D721Med (cell line): ENCODE data around the gene NEDD4L.
"Not testable (repeated sequence)": the region's sequence is repeated elsewhere in the genome, so short reads cannot be mapped to it uniquely, and the experiment has no call there.

ENCODE experiments used
- DNase-seq: peaks from one replicate; pipeline ENCODE4 v3.0.0; 2011; ENCODE audit warnings: low spot score; ENCODE audit not compliant: insufficient read length
- FAIRE-seq: peaks from 2 replicates; lab custom pipeline; 2011; peaks lifted over from hg19 to GRCh38; lab: Jason Lieb, UNC
- TF ChIP-seq, protein P1 (sequence below): IDR thresholded peaks from 2 replicates; pipeline ENCODE4 v1.5.1; 2012; ENCODE audit warnings: mild to moderate bottlenecking, control low read depth; ENCODE audit not compliant: insufficient read depth; ENCODE audit errors: missing control alignments

NEDD4L gene

DNA sequence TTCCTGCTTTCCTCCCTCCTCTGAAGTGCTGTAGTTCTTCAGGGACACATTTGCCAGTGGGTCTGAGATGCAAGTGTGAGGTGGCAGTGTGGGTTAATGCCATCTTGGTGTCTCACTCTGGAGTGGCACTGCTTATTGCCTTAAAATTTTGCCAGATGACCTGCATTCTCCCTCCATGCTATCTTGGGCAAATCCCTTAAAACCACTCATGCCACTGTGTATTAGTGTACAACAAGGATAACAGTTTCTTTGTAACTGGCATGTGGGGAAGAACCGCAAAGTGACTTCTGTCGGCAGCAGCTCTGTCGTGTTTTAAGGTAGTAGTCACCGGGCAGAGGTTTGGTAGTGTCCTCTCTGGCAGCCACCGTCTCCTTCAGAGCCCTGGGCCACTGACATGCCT, 124.2 kb downstream of the NEDD4L start:
- no peak for DNase-seq
- FAIRE-seq = no peak
- TF ChIP-seq, protein P1, sequence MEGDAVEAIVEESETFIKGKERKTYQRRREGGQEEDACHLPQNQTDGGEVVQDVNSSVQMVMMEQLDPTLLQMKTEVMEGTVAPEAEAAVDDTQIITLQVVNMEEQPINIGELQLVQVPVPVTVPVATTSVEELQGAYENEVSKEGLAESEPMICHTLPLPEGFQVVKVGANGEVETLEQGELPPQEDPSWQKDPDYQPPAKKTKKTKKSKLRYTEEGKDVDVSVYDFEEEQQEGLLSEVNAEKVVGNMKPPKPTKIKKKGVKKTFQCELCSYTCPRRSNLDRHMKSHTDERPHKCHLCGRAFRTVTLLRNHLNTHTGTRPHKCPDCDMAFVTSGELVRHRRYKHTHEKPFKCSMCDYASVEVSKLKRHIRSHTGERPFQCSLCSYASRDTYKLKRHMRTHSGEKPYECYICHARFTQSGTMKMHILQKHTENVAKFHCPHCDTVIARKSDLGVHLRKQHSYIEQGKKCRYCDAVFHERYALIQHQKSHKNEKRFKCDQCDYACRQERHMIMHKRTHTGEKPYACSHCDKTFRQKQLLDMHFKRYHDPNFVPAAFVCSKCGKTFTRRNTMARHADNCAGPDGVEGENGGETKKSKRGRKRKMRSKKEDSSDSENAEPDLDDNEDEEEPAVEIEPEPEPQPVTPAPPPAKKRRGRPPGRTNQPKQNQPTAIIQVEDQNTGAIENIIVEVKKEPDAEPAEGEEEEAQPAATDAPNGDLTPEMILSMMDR = no peak

DNA sequence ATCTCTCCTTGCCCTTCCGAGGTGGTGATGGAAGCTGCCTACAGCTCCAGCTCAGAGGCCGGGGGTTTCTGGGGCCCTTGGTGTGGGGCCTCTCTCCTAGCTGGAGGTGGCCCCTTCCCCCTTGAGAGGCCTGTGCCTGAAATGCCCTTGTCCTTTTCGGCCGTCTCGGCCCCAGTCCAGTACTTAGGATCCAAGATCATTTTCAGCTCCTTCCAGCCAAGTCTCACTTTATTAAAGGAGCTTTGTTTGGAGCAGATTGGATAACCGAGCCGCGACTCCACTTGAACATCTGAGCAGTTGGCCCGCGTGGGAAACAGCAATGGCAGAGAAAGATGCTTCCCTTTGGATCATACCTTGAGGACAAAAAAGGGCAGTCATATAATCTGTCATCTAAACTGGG, 125.0 kb downstream of the NEDD4L start:
- DNase-seq (no peak), FAIRE-seq (peak; percentile 41)
- TF ChIP-seq, protein P1 = no peak

DNA sequence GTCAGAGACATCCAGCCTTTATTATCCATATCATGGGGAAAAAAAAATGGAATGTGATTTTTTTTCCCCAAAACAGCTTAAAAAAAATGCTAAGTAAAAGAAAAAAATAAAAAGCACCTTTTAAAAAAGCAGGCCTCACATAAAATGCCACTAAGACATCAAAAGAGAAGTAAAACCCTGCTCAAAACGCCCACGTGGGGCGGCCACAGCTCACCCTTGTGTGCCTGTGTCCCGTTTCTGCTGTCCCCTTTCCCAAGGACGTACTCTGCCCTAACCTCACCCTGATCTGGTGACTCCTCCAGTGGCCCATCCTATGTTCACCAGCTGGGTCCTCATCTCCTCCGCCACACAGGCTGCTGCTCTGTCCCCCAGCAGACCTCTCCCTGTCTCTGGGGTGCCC, 125.4 kb downstream of the NEDD4L start:
- no peak for DNase-seq
- no peak for FAIRE-seq
- TF ChIP-seq, protein P1 = no peak

DNA sequence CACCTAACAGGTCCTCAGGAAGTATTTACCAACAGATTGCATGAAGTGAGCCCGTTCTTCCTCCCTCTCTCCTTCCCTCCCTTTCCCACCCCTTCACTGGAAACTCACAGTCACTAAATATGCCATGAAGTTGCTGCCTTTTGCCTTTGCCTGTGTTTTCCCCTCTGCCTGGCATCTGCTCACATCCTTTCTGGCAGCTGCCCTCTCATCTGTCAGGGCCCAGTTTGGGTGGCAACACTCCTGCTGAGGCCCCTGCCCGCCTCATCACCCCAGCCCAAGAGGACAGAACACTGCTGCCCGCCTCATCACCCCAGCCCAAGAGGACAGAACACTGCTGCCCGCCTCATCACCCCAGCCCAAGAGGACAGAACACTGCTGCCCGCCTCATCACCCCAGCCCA, 126.0 kb downstream of the NEDD4L start:
- not testable (repeated sequence) for DNase-seq, FAIRE-seq

DNA sequence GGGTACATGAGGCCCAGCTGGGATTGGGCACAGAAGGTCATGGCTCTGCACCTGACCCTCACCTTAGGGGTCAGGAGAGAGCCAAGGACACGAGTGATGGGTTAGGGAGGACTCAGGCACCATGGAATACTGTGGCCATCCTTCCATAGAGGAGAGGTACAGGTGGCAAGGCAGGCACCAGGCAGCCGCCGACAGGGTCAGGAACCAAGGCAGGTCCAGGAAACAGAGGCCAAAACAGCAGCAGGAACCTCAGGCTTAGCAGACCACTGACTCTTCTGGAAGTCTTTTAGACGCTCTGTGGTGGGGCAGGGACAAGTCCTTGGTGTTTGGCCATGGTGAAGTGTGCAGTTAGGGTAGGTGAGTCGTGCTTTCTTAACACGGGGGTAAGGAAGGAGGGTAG, 128.0 kb downstream of the NEDD4L start:
- TF ChIP-seq, protein P1 = no peak
- DNase-seq (no peak), FAIRE-seq (no peak)

DNA sequence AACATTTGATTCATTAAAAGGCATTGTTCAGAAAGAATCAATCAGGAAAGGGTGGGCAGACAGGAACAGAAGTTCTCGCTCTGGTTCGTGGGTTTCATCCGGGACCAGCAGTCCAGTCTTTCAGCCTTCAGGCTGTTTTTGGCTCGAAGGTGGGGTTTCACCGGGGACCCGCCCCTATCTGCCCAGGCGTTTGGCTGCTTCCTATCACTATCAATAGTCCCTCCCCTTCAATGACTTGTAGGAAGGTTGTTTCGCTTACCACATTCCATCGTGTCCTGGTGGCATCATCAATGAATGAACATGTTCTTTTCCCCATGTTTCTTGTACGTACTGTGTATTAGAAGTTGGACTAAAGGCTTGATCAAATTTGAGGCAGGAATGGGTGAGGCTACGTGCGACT, 130.3 kb downstream of the NEDD4L start:
- FAIRE-seq (peak; percentile 90), DNase-seq (no peak)
- TF ChIP-seq, protein P1 = no peak

DNA sequence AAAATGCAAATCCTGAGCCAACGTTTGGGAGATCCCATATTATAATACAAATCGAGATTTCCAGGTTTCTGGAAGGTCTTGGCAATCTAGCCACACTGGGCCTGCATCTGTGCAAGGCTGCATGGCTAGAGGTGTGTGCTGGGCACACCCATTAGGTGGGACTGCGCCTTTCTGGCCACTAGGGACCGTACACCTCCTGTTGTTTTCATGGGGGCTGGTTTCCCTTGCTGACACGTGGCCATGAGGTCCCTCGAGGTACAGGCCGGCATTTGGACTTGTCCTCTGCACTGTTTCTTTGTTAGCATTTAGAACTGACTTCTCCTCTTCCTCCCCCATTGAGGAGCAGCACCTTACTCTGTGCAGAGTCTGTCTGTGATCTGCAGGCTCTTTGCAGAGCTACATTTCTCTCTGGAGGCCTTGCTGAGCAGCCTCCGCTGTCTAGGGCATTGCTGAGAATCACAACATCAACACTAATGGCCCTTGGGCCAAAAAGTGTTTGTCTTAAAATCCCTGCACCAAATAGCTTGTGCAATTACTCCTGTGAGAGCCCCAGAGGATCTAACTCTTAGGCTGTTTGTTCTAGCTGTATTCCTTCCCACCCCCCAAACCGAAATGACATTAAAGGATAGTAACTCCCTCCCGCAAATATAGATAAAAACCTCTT, 131.2 kb downstream of the NEDD4L start:
- TF ChIP-seq, protein P1 = no peak
- FAIRE-seq (no peak), DNase-seq (no peak)
